ENCODE results near the gene LCN15.

The LCN15 gene

DNA sequence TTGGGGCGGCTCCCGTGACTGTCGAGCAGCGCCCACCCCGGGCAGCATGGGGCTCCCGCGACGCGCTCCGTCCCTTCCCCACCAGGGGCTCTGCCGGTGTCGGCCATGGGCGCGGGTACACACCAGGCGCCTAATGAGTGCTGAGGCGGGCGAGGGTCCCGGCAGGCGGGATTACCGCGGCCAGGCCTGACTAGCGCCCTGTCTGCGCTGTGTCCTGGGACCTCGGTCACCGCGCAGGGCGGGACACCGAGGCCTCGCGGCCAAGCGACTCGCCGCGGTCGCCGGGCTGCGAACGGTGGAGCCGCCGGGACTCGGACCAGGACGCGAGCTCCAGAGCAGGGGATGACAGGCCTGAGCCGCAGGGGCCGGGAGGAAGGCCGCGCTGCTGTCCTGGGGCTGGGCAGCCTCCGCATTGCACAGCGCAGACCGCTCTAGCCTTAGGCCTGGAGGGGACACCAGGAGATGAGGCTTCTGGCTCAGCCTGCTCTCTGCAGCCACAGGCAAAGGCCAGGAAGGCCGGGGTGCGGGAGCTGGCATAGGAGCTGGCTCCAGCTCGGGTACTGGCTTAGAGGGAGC lies 35.7 kb downstream of the LCN15 start:
- peak overlapping the region; percentile 26 for H4K8ac ChIP-seq (ENCODE audit: low read depth, low read length)
- H2BK15ac ChIP-seq (ENCODE audit: low read length), result peak overlapping the region; percentile 8
- peaks cover 13 to 24% of the 10 kb centered on the region in 2 donors for H3K4me1 ChIP-seq (ENCODE audit: control insufficient read depth in 2 of 2, insufficient read depth in 1 of 2, low read depth in 1 of 2, low read length in 2 of 2)
- peak overlapping the region; percentile 49 for H2BK12ac ChIP-seq (ENCODE audit: low read length)
- H3K4me2 ChIP-seq (ENCODE audit: insufficient read depth, low read length, poor library complexity, severe bottlenecking), result peak overlapping the region; percentile 99
- peak overlapping the region; percentile 98 for H2AFZ ChIP-seq (ENCODE audit: low read length)
- H2BK120ac ChIP-seq (ENCODE audit: low read depth, low read length), result no peak overlapping the region
- H3K4ac ChIP-seq (ENCODE audit: low read length), result peak overlapping the region; percentile 38
- H3K36me3 ChIP-seq (replicated peaks in 1 of 2; ENCODE audit: control insufficient read depth in 2 of 2, insufficient read depth in 2 of 2, low read length in 2 of 2), result peaks cover 26 to 34% of the 10 kb centered on the region in 2 donors
- peak overlapping the region; percentile 97 for H3K9ac ChIP-seq (ENCODE audit: low read depth, low read length, poor library complexity)
- peaks cover 14% of the 10 kb centered on the region for H3K79me1 ChIP-seq (ENCODE audit: low read depth, low read length)
- peak overlapping the region; percentile 6 for H2AK5ac ChIP-seq (ENCODE audit: low read depth, low read length)
- H3K23ac ChIP-seq (ENCODE audit: low read depth, low read length, poor library complexity), result peak overlapping the region; percentile 100
- H3K14ac ChIP-seq (ENCODE audit: low read length), result peak overlapping the region; percentile 76
- peak overlapping the region; percentile 98 for H3K18ac ChIP-seq (ENCODE audit: low read length)
- no peak overlapping the region for H4K91ac ChIP-seq (ENCODE audit: low read depth, low read length, poor library complexity)
- H3K9me3 ChIP-seq (replicated peaks in 1 of 2; ENCODE audit: control insufficient read depth in 2 of 2, insufficient read depth in 1 of 2, low read depth in 1 of 2, low read length in 2 of 2), result peaks cover 0 to 3% of the 10 kb centered on the region in 2 donors
- no CpG with 5 or more reads among the region's 53 CpGs for WGBS, 2 donors (ENCODE audit: extremely low coverage in 2 of 2, insufficient read length in 2 of 2, insufficient replicate concordance in 1 of 2)
- H2BK5ac ChIP-seq (ENCODE audit: low read length), result peak overlapping the region; percentile 9
- DNase-seq (ENCODE audit: low spot score), result no peak
- no peak overlapping the region for H3K27ac ChIP-seq (replicated peaks; ENCODE audit: low read length)
- H3K27me3 ChIP-seq (ENCODE audit: control insufficient read depth in 3 of 3, insufficient read depth in 3 of 3, low read depth in 1 of 3, low read length in 3 of 3), result peaks cover 0 to 14% (median 3%) of the 10 kb centered on the region in 3 experiments
- H3K4me3 ChIP-seq (ENCODE audit: low read length in 2 of 2), result peak overlapping the region; percentile 93 to 99

DNA sequence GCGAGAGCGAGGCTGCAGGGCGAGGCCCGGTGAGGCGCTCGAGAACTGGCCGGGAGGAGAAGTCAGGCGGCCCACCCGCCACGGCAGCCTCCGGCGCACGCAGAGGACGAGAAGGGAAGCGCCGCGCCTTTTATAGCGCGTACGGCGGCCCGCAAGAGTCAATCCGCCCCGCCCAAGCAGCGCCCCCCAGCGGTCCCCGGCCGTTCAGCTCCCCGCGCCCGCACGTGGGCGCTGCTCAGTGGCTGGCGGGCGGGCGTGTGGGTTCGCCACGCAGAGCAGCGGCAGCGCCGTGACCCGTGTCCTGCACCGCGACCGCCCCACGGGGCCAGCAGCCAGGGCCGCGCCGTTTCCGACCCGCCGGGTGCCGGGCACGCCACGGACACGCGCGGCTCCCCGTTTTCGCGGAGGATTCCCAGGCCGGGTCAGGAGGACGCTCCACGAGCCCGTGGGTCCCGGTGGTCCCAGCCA lies 36.2 kb downstream of the LCN15 start:
- Histone ChIP-seq H3K4me1 (ENCODE audit: control insufficient read depth in 2 of 2, insufficient read depth in 1 of 2, low read depth in 1 of 2, low read length in 2 of 2) (peaks cover 13 to 24% of the 10 kb centered on the region in 2 donors), H3K36me3 (replicated peaks in 1 of 2; ENCODE audit: control insufficient read depth in 2 of 2, insufficient read depth in 2 of 2, low read length in 2 of 2) (peaks cover 31 to 39% of the 10 kb centered on the region in 2 donors), H3K23ac (ENCODE audit: low read depth, low read length, poor library complexity) (peak overlapping the region; percentile 100), H2BK15ac (ENCODE audit: low read length) (peak overlapping the region; percentile 8), H3K4me2 (ENCODE audit: insufficient read depth, low read length, poor library complexity, severe bottlenecking) (peak overlapping the region; percentile 99), H2AK5ac (ENCODE audit: low read depth, low read length) (peak overlapping the region; percentile 85), H3K79me1 (ENCODE audit: low read depth, low read length) (peaks cover 15% of the 10 kb centered on the region), H3K4ac (ENCODE audit: low read length) (peak overlapping the region; percentile 53), H4K8ac (ENCODE audit: low read depth, low read length) (peak overlapping the region; percentile 26), H2BK5ac (ENCODE audit: low read length) (peak overlapping the region; percentile 9), H3K9ac (ENCODE audit: low read depth, low read length, poor library complexity) (peak overlapping the region; percentile 98), H2AFZ (ENCODE audit: low read length) (peak overlapping the region; percentile 98), H3K14ac (ENCODE audit: low read length) (peak overlapping the region; percentile 76), H3K27me3 (ENCODE audit: control insufficient read depth in 3 of 3, insufficient read depth in 3 of 3, low read depth in 1 of 3, low read length in 3 of 3) (peaks cover 0 to 14% (median 0%) of the 10 kb centered on the region in 3 experiments), H2BK120ac (ENCODE audit: low read depth, low read length) (no peak overlapping the region), H3K27ac (replicated peaks; ENCODE audit: low read length) (no peak overlapping the region), H3K4me3 (ENCODE audit: low read length in 2 of 2) (peak overlapping the region; percentile 93 to 99), H3K18ac (ENCODE audit: low read length) (peak overlapping the region; percentile 98), H2BK12ac (ENCODE audit: low read length) (peak overlapping the region; percentile 49), H3K9me3 (replicated peaks in 1 of 2; ENCODE audit: control insufficient read depth in 2 of 2, insufficient read depth in 1 of 2, low read depth in 1 of 2, low read length in 2 of 2) (peaks cover 0 to 3% of the 10 kb centered on the region in 2 donors), H4K91ac (ENCODE audit: low read depth, low read length, poor library complexity) (no peak overlapping the region)
- WGBS, 2 donors (ENCODE audit: extremely low coverage in 2 of 2, insufficient read length in 2 of 2, insufficient replicate concordance in 1 of 2), result no CpG with 5 or more reads among the region's 66 CpGs
- DNase-seq (ENCODE audit: low spot score), result peak; percentile 78

DNA sequence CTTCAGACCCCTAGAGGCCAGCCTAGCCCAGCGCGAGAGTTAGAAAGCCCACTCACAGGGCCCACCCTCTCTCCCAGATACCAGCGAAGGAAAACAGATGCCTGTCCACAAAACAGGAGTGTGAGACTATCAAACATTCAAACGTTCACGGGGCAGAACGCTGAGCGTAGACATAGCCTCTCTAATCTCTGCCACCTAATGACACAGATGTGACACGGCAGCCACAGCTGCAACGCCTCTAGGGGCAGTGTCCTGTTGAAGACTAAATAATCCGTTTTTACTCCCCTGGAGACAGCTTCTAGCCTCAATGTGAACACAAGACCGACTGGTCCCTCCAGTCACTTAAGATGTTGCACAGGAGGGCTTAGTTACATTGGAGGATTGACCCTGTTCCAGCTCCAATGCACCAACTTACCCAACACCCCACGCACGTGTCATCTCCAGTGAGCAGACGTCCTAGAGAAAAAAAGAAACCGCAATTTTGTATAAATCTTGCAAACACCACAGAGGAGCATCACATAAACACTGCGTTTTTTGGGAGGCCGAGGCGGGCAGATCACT lies 37.6 kb downstream of the LCN15 start:
- H3K14ac ChIP-seq (ENCODE audit: low read length), result no peak overlapping the region
- no CpG with 5 or more reads among the region's 18 CpGs for WGBS, 2 donors (ENCODE audit: extremely low coverage in 2 of 2, insufficient read length in 2 of 2, insufficient replicate concordance in 1 of 2)

DNA sequence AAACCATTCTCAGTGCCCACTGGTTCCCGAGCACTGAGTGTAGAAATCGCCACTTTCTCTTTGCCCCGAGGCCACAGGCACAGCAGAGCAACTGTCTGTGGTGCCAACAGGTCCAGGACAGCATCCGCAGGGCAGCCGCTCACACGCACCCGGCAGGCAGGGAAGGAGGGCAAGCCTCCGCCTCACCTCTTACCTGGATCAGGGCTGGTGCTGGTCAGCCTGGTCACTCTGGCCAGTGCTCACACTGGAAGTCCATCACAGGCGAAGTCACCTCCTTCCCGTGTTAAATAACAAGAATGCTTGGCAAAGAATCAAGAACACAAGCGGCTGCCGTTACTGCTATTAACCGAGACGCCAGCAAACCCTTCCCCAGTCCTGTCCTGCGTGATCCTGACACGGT lies 38.2 kb downstream of the LCN15 start:
- no peak overlapping the region for H4K91ac ChIP-seq (ENCODE audit: low read depth, low read length, poor library complexity)
- no peak overlapping the region for H3K27ac ChIP-seq (replicated peaks; ENCODE audit: low read length)
- peaks cover 19% of the 10 kb centered on the region for H3K79me1 ChIP-seq (ENCODE audit: low read depth, low read length)
- H3K18ac ChIP-seq (ENCODE audit: low read length), result no peak overlapping the region
- H2AK5ac ChIP-seq (ENCODE audit: low read depth, low read length), result no peak overlapping the region
- H3K4me1 ChIP-seq (ENCODE audit: control insufficient read depth in 2 of 2, insufficient read depth in 1 of 2, low read depth in 1 of 2, low read length in 2 of 2), result peaks cover 15 to 26% of the 10 kb centered on the region in 2 donors
- no peak overlapping the region for H2BK12ac ChIP-seq (ENCODE audit: low read length)
- no peak overlapping the region for H3K4ac ChIP-seq (ENCODE audit: low read length)
- H2AFZ ChIP-seq (ENCODE audit: low read length), result no peak overlapping the region
- peaks cover 0 to 14% (median 0%) of the 10 kb centered on the region in 3 experiments for H3K27me3 ChIP-seq (ENCODE audit: control insufficient read depth in 3 of 3, insufficient read depth in 3 of 3, low read depth in 1 of 3, low read length in 3 of 3)
- H2BK120ac ChIP-seq (ENCODE audit: low read depth, low read length), result no peak overlapping the region
- H2BK15ac ChIP-seq (ENCODE audit: low read length), result no peak overlapping the region
- H3K4me3 ChIP-seq (ENCODE audit: low read length in 2 of 2), result peak overlapping the region in 1 of 2 donors; percentile 99
- H2BK5ac ChIP-seq (ENCODE audit: low read length), result no peak overlapping the region
- no peak overlapping the region for H3K9ac ChIP-seq (ENCODE audit: low read depth, low read length, poor library complexity)
- no peak overlapping the region for H3K14ac ChIP-seq (ENCODE audit: low read length)
- peaks cover 0 to 3% of the 10 kb centered on the region in 2 donors for H3K9me3 ChIP-seq (replicated peaks in 1 of 2; ENCODE audit: control insufficient read depth in 2 of 2, insufficient read depth in 1 of 2, low read depth in 1 of 2, low read length in 2 of 2)
- no peak overlapping the region for H3K4me2 ChIP-seq (ENCODE audit: insufficient read depth, low read length, poor library complexity, severe bottlenecking)
- WGBS, 2 donors (ENCODE audit: extremely low coverage in 2 of 2, insufficient read length in 2 of 2, insufficient replicate concordance in 1 of 2), result no CpG with 5 or more reads among the region's 16 CpGs
- H4K8ac ChIP-seq (ENCODE audit: low read depth, low read length), result no peak overlapping the region
- DNase-seq (ENCODE audit: low spot score), result no peak
- no peak overlapping the region for H3K23ac ChIP-seq (ENCODE audit: low read depth, low read length, poor library complexity)
- H3K36me3 ChIP-seq (replicated peaks in 1 of 2; ENCODE audit: control insufficient read depth in 2 of 2, insufficient read depth in 2 of 2, low read length in 2 of 2), result peaks cover 42 to 59% of the 10 kb centered on the region in 2 donors

More for the DNA sequence above, 37.6 kb downstream of the LCN15 start:
- Histone ChIP-seq H4K8ac (ENCODE audit: low read depth, low read length) (no peak overlapping the region), H2BK5ac (ENCODE audit: low read length) (no peak overlapping the region), H3K4me1 (ENCODE audit: control insufficient read depth in 2 of 2, insufficient read depth in 1 of 2, low read depth in 1 of 2, low read length in 2 of 2) (peaks cover 13 to 24% of the 10 kb centered on the region in 2 donors), H3K18ac (ENCODE audit: low read length) (no peak overlapping the region), H3K4ac (ENCODE audit: low read length) (no peak overlapping the region), H3K27ac (replicated peaks; ENCODE audit: low read length) (no peak overlapping the region), H3K9ac (ENCODE audit: low read depth, low read length, poor library complexity) (no peak overlapping the region), H2BK12ac (ENCODE audit: low read length) (no peak overlapping the region), H2AK5ac (ENCODE audit: low read depth, low read length) (no peak overlapping the region), H3K4me3 (ENCODE audit: low read length in 2 of 2) (peak overlapping the region in 1 of 2 donors; percentile 99), H4K91ac (ENCODE audit: low read depth, low read length, poor library complexity) (no peak overlapping the region), H2BK15ac (ENCODE audit: low read length) (no peak overlapping the region), H2BK120ac (ENCODE audit: low read depth, low read length) (no peak overlapping the region), H2AFZ (ENCODE audit: low read length) (no peak overlapping the region), H3K9me3 (replicated peaks in 1 of 2; ENCODE audit: control insufficient read depth in 2 of 2, insufficient read depth in 1 of 2, low read depth in 1 of 2, low read length in 2 of 2) (peaks cover 0 to 3% of the 10 kb centered on the region in 2 donors), H3K23ac (ENCODE audit: low read depth, low read length, poor library complexity) (no peak overlapping the region), H3K79me1 (ENCODE audit: low read depth, low read length) (peaks cover 15% of the 10 kb centered on the region), H3K27me3 (ENCODE audit: control insufficient read depth in 3 of 3, insufficient read depth in 3 of 3, low read depth in 1 of 3, low read length in 3 of 3) (peaks cover 0 to 14% (median 0%) of the 10 kb centered on the region in 3 experiments), H3K4me2 (ENCODE audit: insufficient read depth, low read length, poor library complexity, severe bottlenecking) (peak overlapping the region; percentile 99), H3K36me3 (replicated peaks in 1 of 2; ENCODE audit: control insufficient read depth in 2 of 2, insufficient read depth in 2 of 2, low read length in 2 of 2) (peaks cover 37 to 53% of the 10 kb centered on the region in 2 donors)
- DNase-seq (ENCODE audit: low spot score), result no peak

All from neuronal stem cell (in vitro differentiated cells).